CD8-positive, alpha-beta memory T cell (primary cell): ENCODE results near the gene ASIC1. TPM values are rescaled to one million over a fixed set of nuclear protein-coding genes. Genes with fewer than 3 reads are reported as not detected.
A peak's percentile ranks its signal among the peaks of the same experiment; 100 is the strongest.

Experiments used
- CTCF ChIA-PET: fragments of 350-600 bp; sonication (Branson Sonifier 250); formaldehyde crosslinking; loops from one replicate; lab custom pipeline; 2021; ENCODE audit warnings: antibody characterized with exemption; lab: Charles Lee
- POLR2A ChIA-PET: fragments of 350-600 bp; sonication (Branson Sonifier 250); formaldehyde crosslinking; loops from one replicate; lab custom pipeline; 2021; ENCODE audit warnings: antibody characterized with exemption; lab: Charles Lee
- DNase-seq, 5 donors: peaks; one replicate each; pipeline versions ENCODE4 v3.0.0 to v3.0.0-alpha.2; 2020 to 2022; ENCODE audit warnings: mixed read lengths in 1 of 5
- H3K27ac ChIP-seq: one replicate; pipeline ENCODE4 v1.7.0; 2013; ENCODE audit warnings: low read depth, mild to moderate bottlenecking, low read length, moderate library complexity
- H3K27me3 ChIP-seq: 2 replicates; pipeline ENCODE4 v1.7.0; 2013; ENCODE audit warnings: low read length, mild to moderate bottlenecking; ENCODE audit not compliant: insufficient read depth, poor library complexity, severe bottlenecking
- H3K36me3 ChIP-seq: 2 replicates; pipeline ENCODE4 v1.7.0; 2013; ENCODE audit warnings: mild to moderate bottlenecking, low read length, moderate library complexity; ENCODE audit not compliant: insufficient read depth
- H3K4me1 ChIP-seq: 2 replicates; pipeline ENCODE4 v1.7.0; 2013; ENCODE audit warnings: mild to moderate bottlenecking, low read length, moderate library complexity; ENCODE audit not compliant: insufficient read depth
- H3K4me3 ChIP-seq: 2 replicates; pipeline ENCODE4 v1.7.0; 2013; ENCODE audit warnings: mild to moderate bottlenecking, low read length
- H3K9me3 ChIP-seq: 2 replicates; pipeline ENCODE4 v1.7.0; 2013; ENCODE audit warnings: mild to moderate bottlenecking, low read length
- H3K27ac Mint-ChIP-seq, 8 donors: one replicate each; pipeline ENCODE4 v1.8.0; 2020 to 2021; ENCODE audit warnings: mixed read lengths in 8 of 8, mild to moderate bottlenecking in 6 of 8, inconsistent platforms in 3 of 8, moderate library complexity in 3 of 8
- H3K27me3 Mint-ChIP-seq, 2 donors: one replicate each; pipeline ENCODE4 v1.8.0; 2020 to 2021; ENCODE audit warnings: mixed read lengths in 2 of 2, mild to moderate bottlenecking in 1 of 2, moderate library complexity in 1 of 2
- H3K36me3 Mint-ChIP-seq, 3 donors: one replicate each; pipeline ENCODE4 v1.8.0; 2020 to 2021; ENCODE audit warnings: mixed read lengths in 3 of 3, inconsistent platforms in 1 of 3, mild to moderate bottlenecking in 1 of 3
- H3K4me1 Mint-ChIP-seq, 3 donors: one replicate each; pipeline ENCODE4 v1.8.0; 2020 to 2021; ENCODE audit warnings: mixed read lengths in 3 of 3, inconsistent platforms in 1 of 3, mild to moderate bottlenecking in 1 of 3
- H3K4me3 Mint-ChIP-seq, 7 donors: one replicate each; pipeline ENCODE4 v1.8.0; 2020 to 2021; ENCODE audit warnings: mixed read lengths in 7 of 7, mild to moderate bottlenecking in 6 of 7, moderate library complexity in 4 of 7, inconsistent platforms in 2 of 7
- H3K9me3 Mint-ChIP-seq, 5 donors: one replicate each; pipeline ENCODE4 v1.8.0; 2020 to 2022; ENCODE audit warnings: mixed read lengths in 5 of 5, mild to moderate bottlenecking in 3 of 5, moderate library complexity in 2 of 5, inconsistent platforms in 1 of 5
- polyA plus RNA-seq: library from polyadenylated mRNA; unstranded; fragments of 300-500 nt; fragmentation: Illumina TruSeq; gene quantifications from one replicate; pipeline ENCODE4 v1.2.3, GENCODE V29; 2021
- total RNA-seq, 2 experiments: library from RNA; stranded (reverse); gene quantifications; one replicate each; pipeline ENCODE4 v1.2.3, GENCODE V29; 2021

ASIC1 gene
- total and polyA plus RNA-seq, 3 experiments from 2014 or later = 0.07 to 6.4 (median 6.4) TPM

GRCh38 chr12:50132505-50133135 lies 75.2 kb downstream of the ASIC1 start:
- no peak overlapping the region for H3K4me3 ChIP-seq
- H3K27me3 Mint-ChIP-seq = no peaks in the 10 kb centered on the region
- no peak overlapping the region for H3K4me3 Mint-ChIP-seq
- H3K27ac ChIP-seq = no peak overlapping the region
- POLR2A ChIA-PET = interaction anchor here (1.0 kb wide), 1 partner anchor 20 kb away, joined by 4 read pairs; the partner anchor contains the start of gene COX14
- no peaks in the 10 kb centered on the region for H3K4me1 ChIP-seq
- CTCF ChIA-PET = interaction anchor here (0.8 to 6.4 kb wide), 8 partner anchors 12 to 58 kb away, joined by 3 to 69 read pairs (median 4); partner anchors contain the start of genes CERS5 and COX14
- peaks cover 9 to 28% (median 27%) of the 10 kb centered on the region in 3 donors for H3K4me1 Mint-ChIP-seq
- H3K36me3 Mint-ChIP-seq = peaks cover 9 to 78% (median 19%) of the 10 kb centered on the region in 3 donors
- peaks cover 46% of the 10 kb centered on the region for H3K36me3 ChIP-seq
- no peaks in the 10 kb centered on the region for H3K9me3 Mint-ChIP-seq
- no peaks in the 10 kb centered on the region for H3K9me3 ChIP-seq
- no peaks in the 10 kb centered on the region for H3K27me3 ChIP-seq
- peak in 2 of 5 donors; percentile 26 to 42 for DNase-seq
- H3K27ac Mint-ChIP-seq = peak overlapping the region in 7 of 8 donors; percentile 23 to 87 (median 82)

Other genes starting within 250 kb of the ASIC1 start
- gene NCKAP5L, start 229.2 kb upstream of the ASIC1 start, total RNA-seq = 1 to 10 TPM; 4.8 to 5.5 TPM
- gene NCKAP5L, start 229.2 kb upstream of the ASIC1 start, polyA plus RNA-seq = 4.3 TPM
- 1 to 10 TPM; 6.5 to 7.6 TPM for gene BCDIN3D, start 214.5 kb upstream of the ASIC1 start, total RNA-seq
- gene BCDIN3D, start 214.5 kb upstream of the ASIC1 start, polyA plus RNA-seq = 6.4 TPM
- gene FAIM2, start 153.7 kb upstream of the ASIC1 start, total RNA-seq = under 1 TPM; 0.39 to 0.44 TPM
- 0.72 TPM for gene FAIM2, start 153.7 kb upstream of the ASIC1 start, polyA plus RNA-seq
- not detected for gene AQP2, start 106.9 kb upstream of the ASIC1 start, total RNA-seq
- not detected for gene AQP2, start 106.9 kb upstream of the ASIC1 start, polyA plus RNA-seq
- gene AQP5, start 95.7 kb upstream of the ASIC1 start, total RNA-seq = not detected
- gene AQP5, start 95.7 kb upstream of the ASIC1 start, polyA plus RNA-seq = not detected
- gene AQP6, start 84.6 kb upstream of the ASIC1 start, total RNA-seq = not detected
- gene AQP6, start 84.6 kb upstream of the ASIC1 start, polyA plus RNA-seq = not detected
- gene RACGAP1, start 32.1 kb upstream of the ASIC1 start, total RNA-seq = 10 to 100 TPM; 79.3 to 84.3 TPM
- gene RACGAP1, start 32.1 kb upstream of the ASIC1 start, polyA plus RNA-seq = 11.9 TPM
- 10 to 100 TPM; 72.3 to 78.2 TPM for gene SMARCD1, start 27.7 kb downstream of the ASIC1 start, total RNA-seq
- 16.1 TPM for gene SMARCD1, start 27.7 kb downstream of the ASIC1 start, polyA plus RNA-seq
- gene GPD1, start 46.4 kb downstream of the ASIC1 start, total RNA-seq = under 1 TPM; 0.55 to 0.70 TPM
- not detected for gene GPD1, start 46.4 kb downstream of the ASIC1 start, polyA plus RNA-seq
- gene COX14, start 54.6 kb downstream of the ASIC1 start, total RNA-seq = 10 to 100 TPM; 58.7 to 59.2 TPM
- 250 TPM for gene COX14, start 54.6 kb downstream of the ASIC1 start, polyA plus RNA-seq
- gene CERS5, start 109.8 kb downstream of the ASIC1 start, total RNA-seq = 10 to 100 TPM; 55.4 to 62.1 TPM
- gene CERS5, start 109.8 kb downstream of the ASIC1 start, polyA plus RNA-seq = 47.4 TPM
- gene LIMA1, start 225.9 kb downstream of the ASIC1 start, total RNA-seq = 100 to 1,000 TPM in 1 of 2 experiments, 10 to 100 TPM in 1; 95.4 to 103 TPM
- gene LIMA1, start 225.9 kb downstream of the ASIC1 start, polyA plus RNA-seq = 13.1 TPM